Measurements from ENCODE around the gene MTCL3.

Gene MTCL3

DNA sequence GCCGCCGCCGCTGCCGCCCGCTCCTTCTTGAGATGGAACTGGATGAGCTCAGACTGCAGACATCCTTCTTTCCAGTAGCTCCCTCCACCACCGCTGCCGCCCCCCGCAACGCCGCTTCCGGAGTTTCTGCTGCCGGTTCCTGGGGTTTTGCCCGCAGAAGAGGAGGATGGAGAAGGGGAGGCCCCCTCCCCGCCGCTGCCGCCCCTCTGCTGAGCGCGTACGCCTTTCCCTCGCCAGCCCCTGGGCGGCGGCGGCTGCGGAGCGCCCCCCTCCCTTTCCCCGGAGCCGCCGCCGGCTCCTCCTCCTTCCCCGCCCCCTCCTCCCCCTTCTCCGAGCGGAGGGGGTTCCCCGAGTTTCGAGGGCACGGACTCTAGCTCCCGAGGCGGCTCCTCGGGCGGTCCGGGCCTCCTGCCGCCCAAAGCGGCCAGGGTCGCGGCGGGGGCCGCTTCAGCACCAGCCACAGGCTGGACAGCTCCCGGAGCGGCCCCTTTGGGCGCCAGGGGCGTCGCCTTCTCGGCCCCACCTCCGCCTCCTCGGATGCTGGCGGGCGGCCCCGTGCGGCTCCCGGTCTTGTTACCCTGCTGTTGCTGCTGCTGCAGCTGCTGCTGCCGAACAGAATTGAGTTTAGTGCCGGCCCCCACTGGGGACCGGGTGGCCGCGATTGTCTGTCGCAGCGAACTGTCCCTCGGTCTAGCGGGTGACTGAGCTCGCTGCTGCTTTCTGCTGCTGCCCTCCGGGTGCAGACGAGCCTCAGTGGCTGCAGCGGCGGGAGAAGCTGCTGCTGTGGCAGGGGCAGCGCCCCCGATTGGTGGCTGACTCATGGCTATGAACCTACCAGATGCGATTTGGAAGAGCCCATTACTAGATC lies 3.1 kb downstream of the MTCL3 start (continued):
- TF ChIP-seq, protein P1, sequence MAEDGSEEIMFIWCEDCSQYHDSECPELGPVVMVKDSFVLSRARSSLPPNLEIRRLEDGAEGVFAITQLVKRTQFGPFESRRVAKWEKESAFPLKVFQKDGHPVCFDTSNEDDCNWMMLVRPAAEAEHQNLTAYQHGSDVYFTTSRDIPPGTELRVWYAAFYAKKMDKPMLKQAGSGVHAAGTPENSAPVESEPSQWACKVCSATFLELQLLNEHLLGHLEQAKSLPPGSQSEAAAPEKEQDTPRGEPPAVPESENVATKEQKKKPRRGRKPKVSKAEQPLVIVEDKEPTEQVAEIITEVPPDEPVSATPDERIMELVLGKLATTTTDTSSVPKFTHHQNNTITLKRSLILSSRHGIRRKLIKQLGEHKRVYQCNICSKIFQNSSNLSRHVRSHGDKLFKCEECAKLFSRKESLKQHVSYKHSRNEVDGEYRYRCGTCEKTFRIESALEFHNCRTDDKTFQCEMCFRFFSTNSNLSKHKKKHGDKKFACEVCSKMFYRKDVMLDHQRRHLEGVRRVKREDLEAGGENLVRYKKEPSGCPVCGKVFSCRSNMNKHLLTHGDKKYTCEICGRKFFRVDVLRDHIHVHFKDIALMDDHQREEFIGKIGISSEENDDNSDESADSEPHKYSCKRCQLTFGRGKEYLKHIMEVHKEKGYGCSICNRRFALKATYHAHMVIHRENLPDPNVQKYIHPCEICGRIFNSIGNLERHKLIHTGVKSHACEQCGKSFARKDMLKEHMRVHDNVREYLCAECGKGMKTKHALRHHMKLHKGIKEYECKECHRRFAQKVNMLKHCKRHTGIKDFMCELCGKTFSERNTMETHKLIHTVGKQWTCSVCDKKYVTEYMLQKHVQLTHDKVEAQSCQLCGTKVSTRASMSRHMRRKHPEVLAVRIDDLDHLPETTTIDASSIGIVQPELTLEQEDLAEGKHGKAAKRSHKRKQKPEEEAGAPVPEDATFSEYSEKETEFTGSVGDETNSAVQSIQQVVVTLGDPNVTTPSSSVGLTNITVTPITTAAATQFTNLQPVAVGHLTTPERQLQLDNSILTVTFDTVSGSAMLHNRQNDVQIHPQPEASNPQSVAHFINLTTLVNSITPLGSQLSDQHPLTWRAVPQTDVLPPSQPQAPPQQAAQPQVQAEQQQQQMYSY (CRISPR knock-in tag; IDR thresholded peaks at IDR 0.05): peak; percentile 26; the same call in 1 of the 2 replicates
- TF ChIP-seq, protein P2, sequence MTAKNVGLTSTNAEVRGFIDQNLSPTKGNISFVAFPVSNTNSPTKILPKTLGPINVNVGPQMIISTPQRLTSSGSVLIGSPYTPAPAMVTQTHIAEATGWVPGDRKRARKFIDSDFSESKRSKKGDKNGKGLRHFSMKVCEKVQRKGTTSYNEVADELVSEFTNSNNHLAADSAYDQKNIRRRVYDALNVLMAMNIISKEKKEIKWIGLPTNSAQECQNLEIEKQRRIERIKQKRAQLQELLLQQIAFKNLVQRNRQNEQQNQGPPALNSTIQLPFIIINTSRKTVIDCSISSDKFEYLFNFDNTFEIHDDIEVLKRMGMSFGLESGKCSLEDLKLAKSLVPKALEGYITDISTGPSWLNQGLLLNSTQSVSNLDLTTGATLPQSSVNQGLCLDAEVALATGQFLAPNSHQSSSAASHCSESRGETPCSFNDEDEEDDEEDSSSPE (CRISPR knock-in tag; IDR thresholded peaks at IDR 0.05): no peak
- TF ChIP-seq ZNF883 (CRISPR knock-in tag; IDR thresholded peaks at IDR 0.05; ENCODE audit: not compliant biosample characterization) (peak; percentile 87), DR1 (CRISPR knock-in tag; IDR thresholded peaks at IDR 0.05) (no peak), ARID2 (CRISPR knock-in tag; IDR thresholded peaks at IDR 0.05; ENCODE audit: borderline replicate concordance) (peak; percentile 82; the same call in 1 of the 2 replicates), ARNT2 (CRISPR knock-in tag; IDR thresholded peaks at IDR 0.05; ENCODE audit: low read depth) (peak; percentile 77; the same call in 1 of the 2 replicates), HDAC6 (IDR thresholded peaks at IDR 0.05; ENCODE audit: low read depth, low read length) (no peak), ZNF781 (CRISPR knock-in tag; IDR thresholded peaks at IDR 0.05; ENCODE audit: borderline replicate concordance, not compliant biosample characterization) (peak; percentile 78), SRSF1 (optimal IDR thresholded peaks at IDR 0.05; ENCODE audit: low read depth, low read length) (peak; percentile 54), CHCHD3 (CRISPR knock-in tag; IDR thresholded peaks at IDR 0.05) (no peak), NONO (IDR thresholded peaks at IDR 0.05) (no peak), NONO (CRISPR knock-in tag; conservative IDR thresholded peaks at IDR 0.05) (no peak), SOX13 (IDR thresholded peaks at IDR 0.05) (no peak), SOX13 (CRISPR knock-in tag; conservative IDR thresholded peaks at IDR 0.05 in 1 of 2, IDR thresholded peaks at IDR 0.05 in 1 of 2) (no peak; a peak in 1 of 4 replicates)
- TF ChIP-seq, protein P3, sequence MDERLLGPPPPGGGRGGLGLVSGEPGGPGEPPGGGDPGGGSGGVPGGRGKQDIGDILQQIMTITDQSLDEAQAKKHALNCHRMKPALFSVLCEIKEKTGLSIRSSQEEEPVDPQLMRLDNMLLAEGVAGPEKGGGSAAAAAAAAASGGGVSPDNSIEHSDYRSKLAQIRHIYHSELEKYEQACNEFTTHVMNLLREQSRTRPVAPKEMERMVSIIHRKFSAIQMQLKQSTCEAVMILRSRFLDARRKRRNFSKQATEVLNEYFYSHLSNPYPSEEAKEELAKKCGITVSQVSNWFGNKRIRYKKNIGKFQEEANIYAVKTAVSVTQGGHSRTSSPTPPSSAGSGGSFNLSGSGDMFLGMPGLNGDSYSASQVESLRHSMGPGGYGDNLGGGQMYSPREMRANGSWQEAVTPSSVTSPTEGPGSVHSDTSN (CRISPR knock-in tag; IDR thresholded peaks at IDR 0.05): no peak
- TF ChIP-seq, protein P4, sequence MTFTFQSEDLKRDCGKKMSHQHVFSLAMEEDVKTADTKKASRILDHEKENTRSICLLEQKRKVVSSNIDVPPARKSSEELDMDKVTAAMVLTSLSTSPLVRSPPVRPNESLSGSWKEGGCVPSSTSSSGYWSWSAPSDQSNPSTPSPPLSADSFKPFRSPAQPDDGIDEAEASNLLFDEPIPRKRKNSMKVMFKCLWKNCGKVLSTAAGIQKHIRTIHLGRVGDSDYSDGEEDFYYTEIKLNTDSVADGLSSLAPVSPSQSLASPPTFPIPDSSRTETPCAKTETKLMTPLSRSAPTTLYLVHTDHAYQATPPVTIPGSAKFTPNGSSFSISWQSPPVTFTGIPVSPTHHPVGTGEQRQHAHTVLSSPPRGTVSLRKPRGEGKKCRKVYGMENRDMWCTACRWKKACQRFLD (CRISPR knock-in tag; IDR thresholded peaks at IDR 0.05; ENCODE audit: borderline replicate concordance): peak; percentile 87; the same call in 1 of the 2 replicates
- TF ChIP-seq, protein P5, sequence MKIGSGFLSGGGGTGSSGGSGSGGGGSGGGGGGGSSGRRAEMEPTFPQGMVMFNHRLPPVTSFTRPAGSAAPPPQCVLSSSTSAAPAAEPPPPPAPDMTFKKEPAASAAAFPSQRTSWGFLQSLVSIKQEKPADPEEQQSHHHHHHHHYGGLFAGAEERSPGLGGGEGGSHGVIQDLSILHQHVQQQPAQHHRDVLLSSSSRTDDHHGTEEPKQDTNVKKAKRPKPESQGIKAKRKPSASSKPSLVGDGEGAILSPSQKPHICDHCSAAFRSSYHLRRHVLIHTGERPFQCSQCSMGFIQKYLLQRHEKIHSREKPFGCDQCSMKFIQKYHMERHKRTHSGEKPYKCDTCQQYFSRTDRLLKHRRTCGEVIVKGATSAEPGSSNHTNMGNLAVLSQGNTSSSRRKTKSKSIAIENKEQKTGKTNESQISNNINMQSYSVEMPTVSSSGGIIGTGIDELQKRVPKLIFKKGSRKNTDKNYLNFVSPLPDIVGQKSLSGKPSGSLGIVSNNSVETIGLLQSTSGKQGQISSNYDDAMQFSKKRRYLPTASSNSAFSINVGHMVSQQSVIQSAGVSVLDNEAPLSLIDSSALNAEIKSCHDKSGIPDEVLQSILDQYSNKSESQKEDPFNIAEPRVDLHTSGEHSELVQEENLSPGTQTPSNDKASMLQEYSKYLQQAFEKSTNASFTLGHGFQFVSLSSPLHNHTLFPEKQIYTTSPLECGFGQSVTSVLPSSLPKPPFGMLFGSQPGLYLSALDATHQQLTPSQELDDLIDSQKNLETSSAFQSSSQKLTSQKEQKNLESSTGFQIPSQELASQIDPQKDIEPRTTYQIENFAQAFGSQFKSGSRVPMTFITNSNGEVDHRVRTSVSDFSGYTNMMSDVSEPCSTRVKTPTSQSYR (CRISPR knock-in tag; IDR thresholded peaks at IDR 0.05; ENCODE audit: borderline replicate concordance): peak; percentile 15; the same call in 1 of the 2 replicates

All from HepG2 (cell line).